BJ (cell line): ENCODE measurements around the gene NAV2. TPM values are rescaled to one million over a fixed set of nuclear protein-coding genes. Genes with fewer than 3 reads are reported as not detected.

ENCODE experiments used
- CTCF ChIA-PET: fragments of 350-600 bp; formaldehyde crosslinking; extraction: SDS; loops from one replicate; lab custom pipeline; 2021; ENCODE audit warnings: antibody characterized with exemption, inconsistent platforms; lab: Yijun Ruan, JAX
- POLR2A ChIA-PET: fragments of 300-600 bp; sonication (Branson Sonifier 250); formaldehyde crosslinking; extraction: SDS; loops from one replicate; lab custom pipeline; 2021; ENCODE audit warnings: antibody characterized with exemption; lab: Charles Lee
- DNase-seq: peaks from one replicate; pipeline ENCODE4 v3.0.0-alpha.2; 2011; ENCODE audit warnings: low read depth
- H3K27me3 ChIP-seq: 2 replicates; pipeline ENCODE4 v1.6.0; 2011; ENCODE audit warnings: low read length; ENCODE audit not compliant: control insufficient read depth, insufficient read depth
- H3K36me3 ChIP-seq: 2 replicates; pipeline ENCODE4 v1.5.1; 2011; ENCODE audit warnings: low read length; ENCODE audit not compliant: control insufficient read depth, insufficient read depth
- H3K4me3 ChIP-seq: 2 replicates; pipeline ENCODE4 v1.5.1; 2011; ENCODE audit warnings: low read depth, mild to moderate bottlenecking, control low read depth, low read length
- CTCF ChIP-seq: IDR thresholded peaks from 2 replicates; pipeline ENCODE4 v1.5.1; 2011; ENCODE audit warnings: low read depth, mild to moderate bottlenecking, control low read depth, inconsistent platforms, low read length, moderate library complexity; ENCODE audit not compliant: insufficient read depth
- polyA plus RNA-seq: library from polyadenylated mRNA; depleted of rRNA; stranded (reverse); fragments of >200 nt; gene quantifications from 2 replicates; pipeline ENCODE4 v1.2.3, GENCODE V29; 2011

Gene NAV2
- polyA plus RNA-seq, 1 experiment: 6.1 TPM

- 0 out of 2 replicates have a peak, but pooled peaks cover 2% of the 10 kb centered on the region for H3K36me3 ChIP-seq
- TF ChIP-seq CTCF: no peak
- H3K27me3 ChIP-seq: no peaks in the 10 kb centered on the region
- CTCF ChIA-PET: no interaction called here
- POLR2A ChIA-PET: interaction anchor here (0.7 kb wide), 1 partner anchor 326 kb away, joined by 3 read pairs; no protein-coding TSS in a partner anchor
- no peak for DNase-seq
- no peak overlapping the region for H3K4me3 ChIP-seq
Observed at GRCh38 chr11:19768815-19769214, 56.2 kb downstream of the NAV2 start.

GRCh38 chr11:19769820-19770219 lies 57.2 kb downstream of the NAV2 start:
- Histone ChIP-seq H3K36me3 (0 out of 2 replicates have a peak, but pooled peaks cover 2% of the 10 kb centered on the region), H3K27me3 (no peaks in the 10 kb centered on the region), H3K4me3 (no peak overlapping the region)
- ChIA-PET POLR2A (no interaction called here), CTCF (no interaction called here)
- DNase-seq: peak; percentile 42
- TF ChIP-seq CTCF: no peak

GRCh38 chr11:19770277-19770676 lies 57.6 kb downstream of the NAV2 start:
- no peak for TF ChIP-seq CTCF
- 0 out of 2 replicates have a peak, but pooled peaks cover 2% of the 10 kb centered on the region for H3K36me3 ChIP-seq
- CTCF ChIA-PET: no interaction called here
- POLR2A ChIA-PET: no interaction called here
- no peaks in the 10 kb centered on the region for H3K27me3 ChIP-seq
- no peak overlapping the region for H3K4me3 ChIP-seq
- no peak for DNase-seq

DNA sequence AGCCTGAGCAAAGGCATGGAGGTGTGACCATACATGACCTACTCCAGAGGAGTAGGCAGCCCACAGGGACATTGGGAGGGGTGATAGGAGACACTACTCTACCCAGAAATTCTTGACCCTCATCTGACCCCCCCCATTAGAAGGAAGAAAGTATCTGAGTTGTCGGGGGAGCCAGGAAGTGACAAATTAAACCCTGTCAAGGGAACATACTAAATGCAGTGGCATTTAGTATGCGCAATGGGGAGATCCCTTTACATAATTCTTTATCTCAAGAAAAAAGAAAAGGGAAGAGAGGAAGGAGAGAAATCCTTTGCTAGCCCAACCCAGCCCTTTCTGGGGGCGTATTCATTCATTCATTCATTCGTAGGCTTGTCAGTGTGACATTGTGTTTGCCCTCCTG lies 58.8 kb downstream of the NAV2 start:
- DNase-seq: no peak
- H3K36me3 ChIP-seq: 0 out of 2 replicates have a peak, but pooled peaks cover 2% of the 10 kb centered on the region
- POLR2A ChIA-PET: no interaction called here
- no peak for TF ChIP-seq CTCF
- no peaks in the 10 kb centered on the region for H3K27me3 ChIP-seq
- H3K4me3 ChIP-seq: no peak overlapping the region
- CTCF ChIA-PET: no interaction called here

GRCh38 chr11:19772480-19772879 lies 59.8 kb downstream of the NAV2 start:
- H3K36me3 ChIP-seq: 0 out of 2 replicates have a peak, but pooled peaks cover 2% of the 10 kb centered on the region
- DNase-seq: no peak
- H3K4me3 ChIP-seq: no peak overlapping the region
- ChIA-PET POLR2A (no interaction called here), CTCF (interaction anchor here (1.5 kb wide), 1 partner anchor 207 kb away, joined by 3 read pairs; no protein-coding TSS in a partner anchor)
- no peak for TF ChIP-seq CTCF
- no peaks in the 10 kb centered on the region for H3K27me3 ChIP-seq
